H9 (cell line): ENCODE data around the gene GNAS. TPM values are rescaled to one million over a fixed set of nuclear protein-coding genes. Genes with fewer than 3 reads are reported as not detected.
A peak's percentile ranks its signal among the peaks of the same experiment; 100 is the strongest.

Experiments
- DNase-seq: peaks from one replicate; pipeline ENCODE4 v3.0.0-alpha.2; 2017
- H2AFZ ChIP-seq: one replicate; pipeline ENCODE4 v1.6.1; 2013; ENCODE audit warnings: mild to moderate bottlenecking, low read length, control low read depth, moderate library complexity
- H2AK5ac ChIP-seq: 2 replicates; pipeline ENCODE4 v1.6.1; 2013; ENCODE audit warnings: low read length, control low read depth, mixed read lengths; ENCODE audit not compliant: insufficient read length
- H2BK120ac ChIP-seq: one replicate; pipeline ENCODE4 v1.6.1; 2013; ENCODE audit warnings: low read depth, mild to moderate bottlenecking, low read length, control low read depth, inconsistent platforms; ENCODE audit not compliant: poor library complexity, severe bottlenecking
- H2BK12ac ChIP-seq: 2 replicates; pipeline ENCODE4 v1.6.1; 2013; ENCODE audit warnings: low read length, control low read depth, mixed read lengths, low read depth; ENCODE audit not compliant: insufficient read length
- H2BK15ac ChIP-seq: 2 replicates; pipeline ENCODE4 v1.6.1; 2013; ENCODE audit warnings: low read depth, low read length, control low read depth
- H2BK20ac ChIP-seq: one replicate; pipeline ENCODE4 v1.6.1; 2013; ENCODE audit warnings: low read depth, mild to moderate bottlenecking, low read length, control low read depth, inconsistent platforms; ENCODE audit not compliant: poor library complexity, severe bottlenecking
- H2BK5ac ChIP-seq: 2 replicates; pipeline ENCODE4 v1.6.1; 2013; ENCODE audit warnings: low read length, control low read depth, mixed read lengths; ENCODE audit not compliant: insufficient read length
- H3K14ac ChIP-seq: 2 replicates; pipeline ENCODE4 v1.6.1; 2013; ENCODE audit warnings: low read length, control low read depth; ENCODE audit not compliant: insufficient read depth
- H3K18ac ChIP-seq: 2 replicates; pipeline ENCODE4 v1.6.1; 2013; ENCODE audit warnings: low read depth, mild to moderate bottlenecking, mixed read lengths, low read length, control low read depth; ENCODE audit not compliant: insufficient read length
- H3K23ac ChIP-seq: 2 replicates; pipeline ENCODE4 v1.6.1; 2013; ENCODE audit warnings: low read length, control low read depth, mixed read lengths, low read depth; ENCODE audit not compliant: insufficient read length
- H3K23me2 ChIP-seq: 2 replicates; pipeline ENCODE4 v1.6.1; 2013; ENCODE audit warnings: low read depth, mild to moderate bottlenecking, mixed read lengths, low read length, control low read depth; ENCODE audit not compliant: insufficient read length, poor library complexity, severe bottlenecking
- H3K27ac ChIP-seq: 2 replicates; pipeline ENCODE4 v1.5.1; 2013; ENCODE audit warnings: low read length, control low read depth, mixed read lengths, low read depth; ENCODE audit not compliant: insufficient read length
- H3K27me3 ChIP-seq: 2 replicates; pipeline ENCODE4 v1.6.1; 2013; ENCODE audit warnings: low read length, control low read depth, inconsistent platforms; ENCODE audit not compliant: insufficient read depth
- H3K4ac ChIP-seq: 2 replicates; pipeline ENCODE4 v1.6.1; 2013; ENCODE audit warnings: low read depth, mild to moderate bottlenecking, control low read depth, inconsistent platforms, low read length, moderate library complexity
- H3K4me1 ChIP-seq: 2 replicates; pipeline ENCODE4 v1.6.1; 2013; ENCODE audit warnings: low read length, control low read depth, inconsistent platforms; ENCODE audit not compliant: insufficient read depth
- H3K4me2 ChIP-seq: 2 replicates; pipeline ENCODE4 v1.6.1; 2013; ENCODE audit warnings: low read length, control low read depth, mixed read lengths; ENCODE audit not compliant: insufficient read length, insufficient read depth
- H3K56ac ChIP-seq: 2 replicates; pipeline ENCODE4 v1.6.1; 2013; ENCODE audit warnings: low read depth, mild to moderate bottlenecking, mixed read lengths, low read length, control low read depth; ENCODE audit not compliant: insufficient read length
- H3K79me1 ChIP-seq: 2 replicates; pipeline ENCODE4 v1.6.1; 2013; ENCODE audit warnings: low read depth, mild to moderate bottlenecking, moderate library complexity, low read length, control low read depth, inconsistent platforms; ENCODE audit not compliant: insufficient read depth, poor library complexity, severe bottlenecking
- H3K79me2 ChIP-seq: 2 replicates; pipeline ENCODE4 v1.6.1; 2013; ENCODE audit warnings: low read length, control low read depth, inconsistent platforms; ENCODE audit not compliant: insufficient read depth
- H3K9ac ChIP-seq: 2 replicates; pipeline ENCODE4 v1.6.1; 2013; ENCODE audit warnings: low read length, control low read depth, mixed read lengths; ENCODE audit not compliant: insufficient read length; ENCODE audit errors: extremely low read depth
- H3K9me3 ChIP-seq: one replicate; pipeline ENCODE4 v1.6.1; 2013; ENCODE audit warnings: low read depth, low read length, inconsistent platforms; ENCODE audit not compliant: control insufficient read depth
- H3T11ph ChIP-seq: one replicate; pipeline ENCODE4 v1.6.1; 2013; ENCODE audit warnings: mild to moderate bottlenecking, low read length, control low read depth, inconsistent platforms
- H4K20me1 ChIP-seq: one replicate; pipeline ENCODE4 v1.6.1; 2013; ENCODE audit not compliant: control insufficient read depth, insufficient read length, insufficient read depth
- H4K5ac ChIP-seq: 2 replicates; pipeline ENCODE4 v1.6.1; 2013; ENCODE audit warnings: low read depth, mild to moderate bottlenecking, mixed read lengths, low read length, control low read depth; ENCODE audit not compliant: insufficient read length
- H4K8ac ChIP-seq: replicated peaks from 2 replicates; pipeline ENCODE4 v1.6.1; 2013; ENCODE audit warnings: low read length, control low read depth, mixed read lengths, low read depth; ENCODE audit not compliant: insufficient read length
- H4K91ac ChIP-seq: 2 replicates; pipeline ENCODE4 v1.6.1; 2013; ENCODE audit warnings: low read depth, mild to moderate bottlenecking, moderate library complexity, mixed read lengths, low read length, control low read depth; ENCODE audit not compliant: insufficient read length
- H3K27ac Mint-ChIP-seq, 3 experiments: 2 replicates in 2 of 3; 3 replicates in 1 of 3; pipeline ENCODE4 v1.8.0; 2020 to 2021; ENCODE audit warnings: mixed read lengths in 3 of 3, mild to moderate bottlenecking in 1 of 3, moderate library complexity in 1 of 3
- H3K27me3 Mint-ChIP-seq: 2 replicates; pipeline ENCODE4 v1.8.0; 2021; ENCODE audit warnings: low read depth, mild to moderate bottlenecking, moderate library complexity, mixed read lengths
- H3K36me3 Mint-ChIP-seq, 3 experiments: 2 replicates in 2 of 3; 3 replicates in 1 of 3; pipeline ENCODE4 v1.8.0; 2020 to 2021; ENCODE audit warnings: low read depth in 3 of 3, mixed read lengths in 3 of 3; ENCODE audit not compliant: insufficient read depth in 1 of 3
- H3K4me1 Mint-ChIP-seq, 2 experiments: 2 replicates each; pipeline ENCODE4 v1.8.0; 2020; ENCODE audit warnings: mixed read lengths in 2 of 2
- H3K4me3 Mint-ChIP-seq, 2 experiments: 2 replicates in 1 of 2; 3 replicates in 1 of 2; pipeline ENCODE4 v1.8.0; 2020 to 2021; ENCODE audit warnings: mild to moderate bottlenecking in 2 of 2, mixed read lengths in 2 of 2, moderate library complexity in 1 of 2
- H3K9me3 Mint-ChIP-seq, 2 experiments: 2 replicates in 1 of 2; 3 replicates in 1 of 2; pipeline ENCODE4 v1.8.0; 2020; ENCODE audit warnings: mild to moderate bottlenecking in 2 of 2, mixed read lengths in 2 of 2, moderate library complexity in 1 of 2
- CTCF ChIP-seq: fragments of 200-600 bp; sonication (generic); conservative IDR thresholded peaks from 3 replicates; pipeline ENCODE4 v1.8.0; 2021; ENCODE audit warnings: antibody characterized with exemption, mild to moderate bottlenecking
- WGBS: extraction: QIAGEN DNeasy Blood & Tissue Kit; methylation state at CpG from one replicate; pipeline ENCODE4 v1.1.7; 2013; ENCODE audit warnings: missing lambda C conversion rate, low lambda C conversion rate, mixed read lengths; ENCODE audit not compliant: insufficient read length; ENCODE audit errors: extremely low coverage; 5-methylcytosine and 5-hydroxymethylcytosine counted together
- total RNA-seq: library from RNA; stranded (reverse); gene quantifications from 2 replicates; pipeline ENCODE4 v1.2.1, GENCODE V29; 2021

The GNAS gene
- total RNA-seq, 1 experiment from 2014 or later, result 920 TPM

GRCh38 chr20:58853466-58853865 lies 950 bp downstream of the GNAS start:
- peaks cover 78% of the 10 kb centered on the region for H3K27me3 Mint-ChIP-seq
- H3K79me2 ChIP-seq, result peaks cover 17% of the 10 kb centered on the region; the same call in 1 of the 2 replicates

More at GRCh38 chr20:58853466-58853865, 950 bp downstream of the GNAS start:
- Histone ChIP-seq H3K79me1 (no peaks in the 10 kb centered on the region), H3K4ac (no peak overlapping the region), H2BK120ac (no peak overlapping the region), H3K23me2 (peaks cover 33% of the 10 kb centered on the region), H2BK15ac (no peak overlapping the region), H3K23ac (no peak overlapping the region), H4K8ac (no peak overlapping the region), H3K27me3 (peaks cover 35% of the 10 kb centered on the region; the same call in 1 of the 2 replicates), H4K20me1 (no peaks in the 10 kb centered on the region), H4K5ac (no peak overlapping the region), H2BK20ac (no peak overlapping the region), H2BK5ac (no peak overlapping the region), H3K56ac (no peak overlapping the region), H3K4me2 (no peak overlapping the region), H3K18ac (no peak overlapping the region), H2AFZ (no peak overlapping the region), H3T11ph (no peak overlapping the region), H3K9me3 (no peaks in the 10 kb centered on the region), H3K4me1 (peaks cover 2% of the 10 kb centered on the region; the same call in 1 of the 2 replicates), H2AK5ac (no peak overlapping the region), H3K14ac (no peak overlapping the region), H3K27ac (no peak overlapping the region), H3K9ac (no peak overlapping the region), H4K91ac (no peak overlapping the region), H2BK12ac (no peak overlapping the region)
- peaks cover 18 to 34% (median 24%) of the 10 kb centered on the region in 3 experiments for H3K36me3 Mint-ChIP-seq
- H3K9me3 Mint-ChIP-seq, result peaks cover 14 to 19% of the 10 kb centered on the region in 2 experiments
- no peak for DNase-seq
- no peak for TF ChIP-seq CTCF
- H3K27ac Mint-ChIP-seq, result no peak overlapping the region
- peak overlapping the region in 1 of 2 experiments; percentile 83; a peak in 3 of 5 replicates for H3K4me3 Mint-ChIP-seq
- peaks cover 40 to 55% of the 10 kb centered on the region in 2 experiments for H3K4me1 Mint-ChIP-seq
- no CpG with 5 or more reads among the region's 6 CpGs for WGBS
